Measurements from ENCODE around the gene MCEMP1.

GRCh38 chr19:7631577-7631976, 45.3 kb upstream of the MCEMP1 start:
- TF ChIP-seq CTCF (IDR thresholded peaks at IDR 0.05; ENCODE audit: borderline replicate concordance, extremely low read depth, low read length, poor library complexity, severe bottlenecking): no peak
- no peak for TF ChIP-seq EZH2 (IDR thresholded peaks at IDR 0.05; ENCODE audit: borderline replicate concordance, low read depth, low read length, severe bottlenecking)

Data from DND-41 (cell line).